ENCODE data around the gene IRGC.
"Not testable (repeated sequence)": the region's sequence is repeated elsewhere in the genome, so short reads cannot be mapped to it uniquely, and the experiment has no call there.

Gene IRGC

GRCh38 chr19:43759515-43759914, 43.6 kb downstream of the IRGC start:
- DNase-seq, result no peak

- DNase-seq, result no peak
These were observed 45.1 kb downstream of the IRGC start for GRCh38 chr19:43760941-43761340.

- DNase-seq, result no peak
These were observed 46.9 kb downstream of the IRGC start for GRCh38 chr19:43762814-43763213.

GRCh38 chr19:43763473-43763939, 47.6 kb downstream of the IRGC start:
- no peak for DNase-seq

- not testable (repeated sequence) for DNase-seq
These were observed 48.8 kb downstream of the IRGC start for GRCh38 chr19:43764684-43765083.

GRCh38 chr19:43765109-43765876, 49.4 kb downstream of the IRGC start:
- DNase-seq, result no peak

GRCh38 chr19:43766755-43767043, 50.8 kb downstream of the IRGC start:
- DNase-seq, result no peak

GRCh38 chr19:43767316-43767715, 51.4 kb downstream of the IRGC start:
- DNase-seq, result no peak

- no peak for DNase-seq
These were observed 51.9 kb downstream of the IRGC start for GRCh38 chr19:43767818-43768217.

- no peak for DNase-seq
These were observed 52.6 kb downstream of the IRGC start for GRCh38 chr19:43768273-43769050.

- no peak for DNase-seq
These were observed 53.4 kb downstream of the IRGC start for GRCh38 chr19:43769256-43769655.
